Subcutaneous adipose tissue (tissue), 4 donors: ENCODE results near the gene NOX1. TPM values are rescaled to one million over a fixed set of nuclear protein-coding genes. Genes with fewer than 3 reads are reported as not detected.

ENCODE experiments used
- total RNA-seq, 4 donors: library from RNA; depleted of rRNA; stranded (reverse); fragments of >200 nt; gene quantifications; one replicate each; pipeline ENCODE4 v1.1.0, GENCODE V29; 2016
- TF ChIP-seq, protein P1 (sequence below): fragments of 450-650 bp; IDR thresholded peaks from one replicate; pipeline ENCODE4 v1.5.1; 2016; ENCODE audit warnings: low read depth, mild to moderate bottlenecking, control low read depth, antibody characterized with exemption, moderate library complexity

NOX1 gene
- total RNA-seq: not detected

DNA sequence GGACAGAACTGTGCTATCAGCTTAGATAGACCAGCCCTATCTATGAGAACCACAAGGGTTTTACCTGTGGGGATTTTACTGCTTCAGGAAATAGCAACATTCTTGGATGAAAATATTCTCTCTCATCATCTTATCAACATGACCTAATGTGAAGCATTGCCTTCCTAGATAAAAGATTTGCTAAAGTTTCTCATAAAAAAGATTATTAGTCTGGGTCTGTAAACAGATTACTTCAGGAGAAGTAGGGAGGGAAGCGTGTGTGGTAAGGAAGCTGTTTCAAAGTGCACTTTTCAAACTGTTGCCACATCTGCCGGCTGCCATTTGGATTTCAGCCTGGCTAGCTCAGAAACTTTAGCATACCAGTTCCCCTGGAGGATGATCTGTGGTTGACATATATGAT is at the start of gene NOX1:
Gene NOX1, minus strand, starts transcription at position 35 of the 400 bp plus-strand sequence. CDS start 220 bp downstream, outside the sequence.
- TF ChIP-seq, protein P1, sequence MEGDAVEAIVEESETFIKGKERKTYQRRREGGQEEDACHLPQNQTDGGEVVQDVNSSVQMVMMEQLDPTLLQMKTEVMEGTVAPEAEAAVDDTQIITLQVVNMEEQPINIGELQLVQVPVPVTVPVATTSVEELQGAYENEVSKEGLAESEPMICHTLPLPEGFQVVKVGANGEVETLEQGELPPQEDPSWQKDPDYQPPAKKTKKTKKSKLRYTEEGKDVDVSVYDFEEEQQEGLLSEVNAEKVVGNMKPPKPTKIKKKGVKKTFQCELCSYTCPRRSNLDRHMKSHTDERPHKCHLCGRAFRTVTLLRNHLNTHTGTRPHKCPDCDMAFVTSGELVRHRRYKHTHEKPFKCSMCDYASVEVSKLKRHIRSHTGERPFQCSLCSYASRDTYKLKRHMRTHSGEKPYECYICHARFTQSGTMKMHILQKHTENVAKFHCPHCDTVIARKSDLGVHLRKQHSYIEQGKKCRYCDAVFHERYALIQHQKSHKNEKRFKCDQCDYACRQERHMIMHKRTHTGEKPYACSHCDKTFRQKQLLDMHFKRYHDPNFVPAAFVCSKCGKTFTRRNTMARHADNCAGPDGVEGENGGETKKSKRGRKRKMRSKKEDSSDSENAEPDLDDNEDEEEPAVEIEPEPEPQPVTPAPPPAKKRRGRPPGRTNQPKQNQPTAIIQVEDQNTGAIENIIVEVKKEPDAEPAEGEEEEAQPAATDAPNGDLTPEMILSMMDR: no peak

DNA sequence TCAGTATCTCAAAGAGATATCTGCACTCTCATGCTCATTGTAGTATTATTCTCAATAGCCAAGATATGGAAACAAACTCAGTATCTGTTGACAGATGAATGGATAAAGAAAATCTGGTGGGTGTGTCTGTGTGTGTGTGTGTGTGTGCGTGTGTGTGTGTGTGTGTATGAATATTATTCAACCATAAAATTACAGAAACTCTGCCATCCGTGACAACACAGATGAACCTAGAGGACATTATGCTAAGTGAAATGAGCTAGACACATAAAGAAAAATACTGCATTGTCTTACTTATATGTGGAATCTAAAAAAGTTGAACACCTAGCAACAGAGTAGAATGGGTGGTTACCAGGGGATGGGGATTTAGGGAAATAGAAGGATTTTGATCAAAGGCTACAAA is 41.4 kb upstream of the NOX1 start:
- TF ChIP-seq, protein P1: no peak

DNA sequence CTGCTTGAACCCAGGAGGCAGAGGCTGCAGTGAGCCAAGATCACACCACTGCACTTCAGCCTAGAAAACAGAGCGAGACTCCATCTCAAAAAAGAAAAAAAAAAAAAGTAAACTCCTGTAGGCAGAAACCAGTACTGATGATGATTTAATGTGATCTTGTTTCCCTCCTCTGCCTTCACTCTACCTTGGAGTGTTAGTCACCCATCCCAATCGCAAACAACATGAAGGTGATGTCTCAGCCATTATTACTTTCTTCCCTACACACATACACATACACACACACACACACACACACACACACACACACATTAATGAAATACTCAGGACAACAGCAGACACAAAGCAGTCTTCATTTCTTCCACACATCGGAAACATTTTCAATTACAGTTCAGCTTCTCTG is 39.0 kb upstream of the NOX1 start:
- TF ChIP-seq, protein P1: no peak

DNA sequence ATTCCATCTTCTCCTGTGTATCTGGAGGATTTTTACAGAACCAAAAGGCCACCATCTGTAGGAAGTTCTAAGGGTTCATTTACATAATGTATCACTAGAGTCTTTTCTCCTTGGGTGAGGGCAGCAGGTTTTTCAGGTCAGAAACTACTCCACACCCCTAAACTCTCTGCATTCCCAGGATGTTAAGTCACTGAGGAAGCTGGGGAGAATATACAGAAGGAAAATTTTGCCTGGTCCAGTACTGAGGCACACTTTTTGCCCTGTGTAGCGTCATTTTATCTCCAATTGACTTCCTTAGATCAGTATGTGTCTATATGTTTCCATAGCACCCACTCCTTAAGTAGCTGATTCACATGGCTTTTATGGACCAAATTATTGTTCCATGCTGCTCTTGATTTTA is 37.6 kb upstream of the NOX1 start:
- TF ChIP-seq, protein P1: no peak

DNA sequence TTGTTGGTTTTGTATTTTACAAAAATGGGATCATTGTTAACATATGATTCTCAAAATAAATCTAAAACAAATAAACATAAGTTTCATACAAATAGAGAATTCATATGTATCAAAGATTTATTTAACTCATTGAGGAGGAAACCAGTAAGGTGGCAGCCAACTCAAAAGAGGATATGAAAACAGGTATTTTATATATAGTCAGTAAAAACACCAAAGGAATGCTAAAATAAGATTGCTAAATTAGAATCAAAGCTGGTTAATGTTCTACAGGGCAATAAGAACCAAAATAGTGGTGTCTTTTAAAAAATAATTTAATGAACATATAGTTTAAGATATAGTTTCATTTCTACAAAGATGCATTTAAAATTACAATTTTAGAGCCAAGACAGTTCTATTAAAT is 31.5 kb upstream of the NOX1 start:
- TF ChIP-seq, protein P1: no peak

DNA sequence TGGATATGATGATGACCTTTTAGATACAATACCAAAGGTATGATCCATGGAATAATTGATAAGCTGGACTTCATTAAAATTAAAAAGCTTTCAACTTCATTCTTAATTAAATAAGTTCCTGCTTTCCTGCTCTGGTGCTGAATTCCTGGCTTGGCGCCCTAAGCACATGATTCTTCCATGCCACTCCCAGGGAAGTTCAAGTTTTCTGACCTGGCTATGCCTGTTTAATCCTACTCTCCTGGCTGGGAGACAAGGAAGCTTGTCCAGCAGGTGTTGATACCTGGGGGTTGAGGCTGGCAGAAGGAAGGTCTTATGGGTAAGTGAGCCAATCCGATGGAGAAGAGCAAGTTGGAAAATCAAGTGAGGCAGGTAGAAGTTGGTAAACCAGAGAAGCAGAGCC is 30.3 kb upstream of the NOX1 start:
- TF ChIP-seq, protein P1: no peak

DNA sequence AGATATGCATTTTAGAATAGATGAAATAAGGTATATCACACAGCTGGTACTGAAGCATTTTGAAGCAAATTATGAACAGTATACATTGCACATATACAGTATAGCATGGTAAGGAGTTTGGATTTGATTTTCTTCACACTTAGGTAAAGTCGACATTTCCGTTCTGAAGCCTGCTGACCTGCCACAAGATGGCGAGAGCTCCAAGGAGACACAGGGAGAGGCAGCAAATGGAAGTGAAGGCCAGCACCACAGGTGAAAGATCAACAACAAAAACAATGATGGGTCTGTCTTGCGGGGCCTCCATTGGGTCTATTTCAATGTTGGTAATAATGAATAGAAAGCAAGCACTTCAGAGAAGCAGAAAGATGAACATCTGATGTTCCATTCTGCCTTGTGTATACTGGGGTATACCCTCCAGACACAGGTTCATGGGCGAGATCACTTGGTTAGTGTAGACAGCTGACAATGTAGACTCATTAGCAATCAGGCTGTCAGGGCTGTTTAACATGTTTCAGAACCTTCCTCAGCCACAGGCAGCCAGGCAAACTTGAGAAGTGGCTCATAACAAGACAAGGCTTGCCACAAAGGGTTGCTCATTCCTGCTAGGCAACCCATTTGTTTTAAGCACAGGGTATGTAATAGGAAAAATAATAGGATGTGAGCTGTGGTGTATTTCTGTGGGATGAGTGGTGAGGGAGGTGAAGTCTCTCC is 21.4 kb upstream of the NOX1 start:
- TF ChIP-seq, protein P1: no peak
